TTC549 (cell line): ENCODE data around the gene KCNQ1OT1.

Experiments used
- FAIRE-seq: peaks from 2 replicates; lab custom pipeline; 2012; peaks lifted over from hg19 to GRCh38; lab: Jason Lieb, UNC

The KCNQ1OT1 gene

GRCh38 chr11:2736577-2737225 lies 36.9 kb upstream of the KCNQ1OT1 start:
- FAIRE-seq: no peak

GRCh38 chr11:2735053-2735589 lies 35.3 kb upstream of the KCNQ1OT1 start:
- FAIRE-seq: no peak

- FAIRE-seq: no peak
Measured at GRCh38 chr11:2734181-2735052, 34.6 kb upstream of the KCNQ1OT1 start.

GRCh38 chr11:2732940-2733628 lies 33.3 kb upstream of the KCNQ1OT1 start:
- FAIRE-seq: no peak

- no peak for FAIRE-seq
Measured at GRCh38 chr11:2732261-2732939, 32.6 kb upstream of the KCNQ1OT1 start.

- FAIRE-seq: no peak
Measured at GRCh38 chr11:2731130-2732125, 31.6 kb upstream of the KCNQ1OT1 start.

- no peak for FAIRE-seq
Measured at GRCh38 chr11:2730272-2731129, 30.7 kb upstream of the KCNQ1OT1 start.

GRCh38 chr11:2729841-2730240 lies 30.0 kb upstream of the KCNQ1OT1 start:
- FAIRE-seq: no peak

GRCh38 chr11:2728663-2729332 lies 29.0 kb upstream of the KCNQ1OT1 start:
- no peak for FAIRE-seq

GRCh38 chr11:2728128-2728662 lies 28.4 kb upstream of the KCNQ1OT1 start:
- FAIRE-seq: no peak

GRCh38 chr11:2726964-2727363 lies 27.2 kb upstream of the KCNQ1OT1 start:
- no peak for FAIRE-seq

- no peak for FAIRE-seq
Measured at GRCh38 chr11:2725368-2726300, 25.8 kb upstream of the KCNQ1OT1 start.

- FAIRE-seq: no peak
Measured at GRCh38 chr11:2724653-2725367, 25.0 kb upstream of the KCNQ1OT1 start.

GRCh38 chr11:2724104-2724503 lies 24.3 kb upstream of the KCNQ1OT1 start:
- FAIRE-seq: no peak

- no peak for FAIRE-seq
Measured at GRCh38 chr11:2722955-2723354, 23.2 kb upstream of the KCNQ1OT1 start.

GRCh38 chr11:2721210-2721916 lies 21.6 kb upstream of the KCNQ1OT1 start:
- FAIRE-seq: no peak
